Measurements from ENCODE around the gene TBX20. TPM values are rescaled to one million over a fixed set of nuclear protein-coding genes. Genes with fewer than 3 reads are reported as not detected.

TBX20 gene
- total RNA-seq, 1 experiment from 2014 or later: not detected

GRCh38 chr7:35260246-35260645 lies 6.3 kb upstream of the TBX20 start:
- H3K36me3 Mint-ChIP-seq (ENCODE audit: insufficient read depth in 1 of 3, low read depth in 3 of 3): no peaks in the 10 kb centered on the region

More at GRCh38 chr7:35260246-35260645, 6.3 kb upstream of the TBX20 start:
- H3K4ac ChIP-seq (ENCODE audit: low read depth, low read length): no peak overlapping the region
- H3K4me2 ChIP-seq (ENCODE audit: insufficient read depth, insufficient read length, low read length): peak overlapping the region; percentile 65
- no peak overlapping the region for H3K9ac ChIP-seq (ENCODE audit: extremely low read depth, insufficient read length, low read length)
- no peak for TF ChIP-seq CTCF (conservative IDR thresholded peaks at IDR 0.05)
- no peaks in the 10 kb centered on the region; a peak in 1 of 5 replicates for H3K9me3 Mint-ChIP-seq
- no peak overlapping the region for H2BK20ac ChIP-seq (ENCODE audit: low read depth, low read length, poor library complexity, severe bottlenecking)
- H2AK5ac ChIP-seq (ENCODE audit: insufficient read length, low read length): no peak overlapping the region
- peak overlapping the region in 1 of 2 experiments; percentile 84; a peak in 3 of 5 replicates for H3K4me3 Mint-ChIP-seq
- H3K27ac Mint-ChIP-seq: no peak overlapping the region
- no peak overlapping the region for H3T11ph ChIP-seq (ENCODE audit: low read length)
- no peak for DNase-seq
- H3K56ac ChIP-seq (ENCODE audit: insufficient read length, low read depth, low read length): no peak overlapping the region
- no peak overlapping the region for H2BK120ac ChIP-seq (ENCODE audit: low read depth, low read length, poor library complexity, severe bottlenecking)
- H3K27me3 Mint-ChIP-seq (ENCODE audit: low read depth): peaks cover 100% of the 10 kb centered on the region
- H3K9me3 ChIP-seq (ENCODE audit: control insufficient read depth, low read depth, low read length): no peaks in the 10 kb centered on the region
- H3K18ac ChIP-seq (ENCODE audit: insufficient read length, low read depth, low read length): no peak overlapping the region
- H3K4me1 ChIP-seq (ENCODE audit: insufficient read depth, low read length): peaks cover 9% of the 10 kb centered on the region
- peaks cover 78% of the 10 kb centered on the region for H3K27me3 ChIP-seq (ENCODE audit: insufficient read depth, low read length)
- H4K8ac ChIP-seq (replicated peaks; ENCODE audit: insufficient read length, low read depth, low read length): no peak overlapping the region
- no CpG with 5 or more reads among the region's 7 CpGs for WGBS (ENCODE audit: extremely low coverage, insufficient read length, low lambda C conversion rate)
- H3K79me2 ChIP-seq (ENCODE audit: insufficient read depth, low read length): no peaks in the 10 kb centered on the region
- no peaks in the 10 kb centered on the region for H3K79me1 ChIP-seq (ENCODE audit: insufficient read depth, low read depth, low read length, poor library complexity, severe bottlenecking)
- H2BK12ac ChIP-seq (ENCODE audit: insufficient read length, low read depth, low read length): no peak overlapping the region
- H4K91ac ChIP-seq (ENCODE audit: insufficient read length, low read depth, low read length): no peak overlapping the region
- no peaks in the 10 kb centered on the region for H4K20me1 ChIP-seq (ENCODE audit: control insufficient read depth, insufficient read depth, insufficient read length)
- H2BK5ac ChIP-seq (ENCODE audit: insufficient read length, low read length): no peak overlapping the region
- H3K14ac ChIP-seq (ENCODE audit: insufficient read depth, low read length): no peak overlapping the region
- no peak overlapping the region for H3K23ac ChIP-seq (ENCODE audit: insufficient read length, low read depth, low read length)
- no peak overlapping the region for H2BK15ac ChIP-seq (ENCODE audit: low read depth, low read length)
- no peak overlapping the region for H4K5ac ChIP-seq (ENCODE audit: insufficient read length, low read depth, low read length)
- H3K4me1 Mint-ChIP-seq: peaks cover 42 to 54% of the 10 kb centered on the region in 2 experiments
- no peak overlapping the region for H2AFZ ChIP-seq (ENCODE audit: low read length)
- peaks cover 22% of the 10 kb centered on the region for H3K23me2 ChIP-seq (ENCODE audit: insufficient read length, low read depth, low read length, poor library complexity, severe bottlenecking)
- no peak overlapping the region for H3K27ac ChIP-seq (ENCODE audit: insufficient read length, low read depth, low read length)
